ENCODE results near the gene AREL1.

GRCh38 chr14:74627076-74627475 lies 85.8 kb downstream of the AREL1 start:
- TF ChIP-seq CTCF (IDR thresholded peaks at IDR 0.05) (no peak), POLR2A (IDR thresholded peaks at IDR 0.05) (no peak), POLR2AphosphoS5 (IDR thresholded peaks at IDR 0.05) (no peak)

All from breast epithelium (tissue), 3 donors.